T1000 (cell line): ENCODE results near the gene RRP36.
"Not testable (repeated sequence)": the region's sequence is repeated elsewhere in the genome, so short reads cannot be mapped to it uniquely, and the experiment has no call there.

Experiments used
- DNase-seq: peaks from one replicate; lab custom pipeline; 2025; ENCODE audit warnings: mixed read lengths; lab: John Stamatoyannopoulos, UW

The RRP36 gene

DNA sequence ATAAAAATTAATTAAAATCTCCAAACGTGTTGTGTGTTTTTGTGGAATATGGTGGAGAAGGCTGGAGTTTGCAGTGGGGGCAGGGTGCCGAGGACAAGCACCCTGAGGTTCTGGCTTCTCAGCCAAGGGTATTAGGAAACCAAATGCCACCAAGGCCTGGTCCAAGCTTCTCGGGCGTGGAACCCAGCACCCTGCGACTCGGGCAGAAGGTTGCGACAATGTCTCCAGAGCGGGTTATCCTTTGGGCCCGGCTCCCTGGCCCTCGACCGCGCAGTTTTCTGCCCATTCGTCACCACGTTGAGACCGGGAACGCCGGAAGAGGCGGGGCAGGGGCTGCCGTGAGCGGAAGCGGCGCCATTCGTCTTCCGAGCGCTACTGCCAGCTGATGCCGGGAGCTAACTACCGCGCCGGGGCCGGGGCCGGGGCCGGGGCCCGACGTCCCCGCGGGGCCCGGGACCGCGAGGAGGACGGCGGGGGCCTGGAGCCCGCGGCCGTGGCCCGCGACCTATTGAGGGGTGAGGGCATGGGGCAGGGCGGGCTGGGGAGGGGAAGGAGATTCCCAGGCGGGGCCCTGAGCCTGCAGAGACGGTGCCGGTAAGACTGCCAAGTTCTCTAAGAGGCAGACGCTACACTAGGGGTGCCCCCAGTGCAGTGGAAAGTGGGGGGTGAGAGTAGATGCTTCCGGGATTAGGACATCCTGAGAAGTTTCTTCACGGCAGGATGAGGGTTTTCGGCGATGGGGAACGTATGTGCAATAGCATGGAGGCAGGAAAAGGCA, at the start of gene RRP36:
RRP36 (plus strand) TSS at position 354 of the 778 bp plus-strand sequence; CDS start at position 386, 32 bp downstream.
- peak; percentile 42 for DNase-seq

GRCh38 chr6:42971746-42972327, 49.6 kb upstream of the RRP36 start:
- no peak for DNase-seq

DNA sequence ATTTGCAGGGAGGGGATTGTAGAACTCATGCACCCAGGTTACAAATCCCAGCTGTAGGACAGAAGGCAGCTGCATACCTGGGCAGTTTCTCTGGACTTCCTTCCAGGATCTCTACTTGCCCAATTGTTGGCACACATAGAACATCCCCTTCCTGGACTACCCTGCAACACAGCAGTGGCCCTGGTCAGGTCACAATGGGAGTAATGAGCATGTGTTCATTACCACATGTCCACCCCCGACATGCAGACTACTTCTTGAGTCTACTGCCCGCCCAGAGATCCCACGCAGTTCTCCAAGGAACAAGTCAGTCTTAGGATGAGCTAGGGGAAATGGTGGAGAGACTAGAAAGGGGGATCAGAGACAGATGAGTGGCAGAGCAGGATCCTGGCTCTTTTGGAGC, 47.5 kb upstream of the RRP36 start:
- DNase-seq: no peak

DNA sequence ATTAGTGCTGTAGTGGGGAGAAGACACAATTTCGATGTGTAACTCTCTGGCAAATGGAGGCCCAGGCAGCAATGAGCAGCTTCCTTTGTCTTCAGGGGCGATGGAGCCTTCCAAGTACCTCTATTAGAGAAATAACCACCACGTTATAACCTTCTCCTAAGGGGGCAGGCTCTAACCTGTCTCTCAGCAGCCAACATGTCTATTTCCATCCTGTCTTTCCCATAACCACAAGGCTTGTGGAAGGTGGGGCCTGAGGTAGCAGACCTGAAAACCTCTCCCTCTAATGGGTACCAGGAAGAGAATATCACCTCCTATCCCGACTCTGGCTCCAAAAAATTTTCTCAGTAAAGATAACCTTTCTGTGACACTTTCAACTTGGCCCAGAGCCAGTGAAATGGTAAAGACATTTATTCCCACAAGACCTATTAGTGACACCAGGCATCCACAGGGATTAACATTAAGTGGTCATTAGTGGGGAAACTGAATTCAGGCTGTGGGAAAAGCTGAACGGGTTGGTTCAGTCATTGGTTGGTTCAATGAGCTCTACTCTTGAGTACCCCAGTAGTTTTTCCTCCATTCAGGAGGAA, 46.4 kb upstream of the RRP36 start:
- no peak for DNase-seq

DNA sequence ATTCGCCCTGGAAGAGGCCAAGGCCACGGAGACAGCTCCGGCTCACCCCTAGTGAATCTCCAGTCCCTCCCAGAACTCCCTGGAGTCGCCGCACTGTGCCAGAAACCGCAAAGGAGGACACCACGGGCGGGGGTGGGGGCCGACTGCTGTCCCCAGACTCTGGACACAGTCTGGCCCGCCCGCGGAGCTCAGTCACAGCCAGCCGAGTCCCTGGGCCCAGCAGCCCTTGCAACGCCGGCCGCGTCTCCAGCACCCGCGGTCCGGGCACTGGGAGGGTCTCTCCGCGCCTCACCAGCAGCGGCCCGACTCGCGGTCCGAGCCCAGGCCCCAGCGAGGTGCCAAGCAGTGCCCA, 43.0 kb upstream of the RRP36 start:
- DNase-seq: peak; percentile 26

DNA sequence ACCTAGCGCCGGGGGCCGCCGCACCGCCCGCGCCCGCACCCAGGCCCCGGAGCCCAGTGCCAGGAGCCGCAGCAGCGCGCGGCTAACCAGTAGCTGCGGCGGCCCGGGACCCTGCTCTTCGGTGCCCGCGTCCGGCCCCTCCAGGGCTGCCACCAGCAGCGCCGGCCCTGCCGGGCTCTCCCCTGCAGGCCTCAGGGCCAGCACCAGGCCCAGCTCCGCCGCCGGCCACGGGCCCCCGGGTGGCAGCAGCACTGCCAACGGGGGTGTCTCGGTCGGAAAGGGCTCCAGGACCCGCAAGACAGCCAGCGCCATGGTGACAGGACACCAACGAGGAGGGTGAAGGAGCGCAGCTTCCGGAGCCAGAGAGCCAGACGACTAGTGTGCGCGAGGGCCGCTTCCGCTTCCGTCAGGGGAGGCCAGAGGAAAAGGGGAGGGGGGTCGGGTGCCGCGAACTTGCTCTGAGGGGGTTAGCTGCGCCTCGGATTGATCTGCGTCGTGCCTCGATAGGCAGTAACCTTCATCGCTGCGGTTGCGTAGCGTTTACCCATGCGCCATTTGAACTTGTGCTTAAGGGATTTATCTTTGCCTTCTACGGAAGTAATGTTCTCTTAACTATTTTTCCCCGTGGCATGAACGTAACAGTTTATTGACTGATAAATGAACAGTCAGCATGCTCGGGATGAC, 42.4 kb upstream of the RRP36 start, which contains the start of gene PEX6:
PEX6 (minus strand) TSS at position 343 of the 684 bp plus-strand sequence; CDS start at position 312, 31 bp downstream.
- peak; percentile 69 for DNase-seq

DNA sequence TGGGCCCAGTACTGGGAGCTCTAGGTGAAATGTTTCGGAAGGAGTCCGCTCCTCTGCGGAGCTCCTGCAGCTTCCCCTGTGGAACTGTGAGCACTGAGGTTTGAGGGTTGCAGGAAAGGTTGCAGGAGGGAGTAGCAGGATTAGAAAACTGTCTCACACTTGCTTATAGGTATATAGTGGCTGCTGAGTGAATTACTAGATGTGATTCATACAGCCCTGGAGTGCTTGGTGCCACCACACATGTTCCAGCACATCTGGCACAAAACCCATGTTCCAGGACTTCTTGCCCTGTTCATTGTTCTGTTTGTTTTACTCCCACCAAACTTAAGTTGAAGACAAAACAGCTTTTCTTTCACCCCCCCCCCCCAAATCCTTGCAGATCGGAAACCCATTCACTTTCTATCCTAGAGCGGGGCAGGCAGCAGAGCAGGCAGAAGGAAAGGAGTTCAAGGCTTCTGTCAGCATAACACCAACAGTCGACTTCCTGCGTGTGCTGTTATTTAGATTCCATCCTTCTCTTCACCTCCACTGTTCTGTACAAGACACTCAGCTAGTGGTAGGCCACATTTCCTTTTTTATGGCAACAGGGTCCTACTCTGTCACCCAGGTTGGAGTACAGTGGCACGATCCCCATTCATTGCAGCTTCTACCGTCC, 41.8 kb upstream of the RRP36 start:
- DNase-seq: no peak

DNA sequence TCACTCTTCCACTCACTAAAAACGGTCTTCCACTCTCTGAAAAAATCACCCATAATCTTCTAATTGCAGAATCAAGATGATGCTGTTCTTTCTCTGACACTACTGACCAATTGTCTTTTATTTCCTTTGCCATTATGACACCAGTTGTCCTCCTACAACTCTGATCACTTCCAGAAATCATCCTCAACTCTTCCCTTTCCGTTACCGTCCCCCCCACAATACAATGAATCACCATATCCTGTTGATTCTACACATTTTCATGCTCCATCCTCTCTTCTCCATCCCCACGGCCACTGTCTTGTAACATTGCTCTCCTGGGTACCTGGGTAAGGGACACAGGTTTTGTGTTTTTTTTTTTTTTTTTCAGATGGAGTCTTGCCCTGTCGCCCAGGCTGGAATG, 39.6 kb upstream of the RRP36 start:
- no peak for DNase-seq

DNA sequence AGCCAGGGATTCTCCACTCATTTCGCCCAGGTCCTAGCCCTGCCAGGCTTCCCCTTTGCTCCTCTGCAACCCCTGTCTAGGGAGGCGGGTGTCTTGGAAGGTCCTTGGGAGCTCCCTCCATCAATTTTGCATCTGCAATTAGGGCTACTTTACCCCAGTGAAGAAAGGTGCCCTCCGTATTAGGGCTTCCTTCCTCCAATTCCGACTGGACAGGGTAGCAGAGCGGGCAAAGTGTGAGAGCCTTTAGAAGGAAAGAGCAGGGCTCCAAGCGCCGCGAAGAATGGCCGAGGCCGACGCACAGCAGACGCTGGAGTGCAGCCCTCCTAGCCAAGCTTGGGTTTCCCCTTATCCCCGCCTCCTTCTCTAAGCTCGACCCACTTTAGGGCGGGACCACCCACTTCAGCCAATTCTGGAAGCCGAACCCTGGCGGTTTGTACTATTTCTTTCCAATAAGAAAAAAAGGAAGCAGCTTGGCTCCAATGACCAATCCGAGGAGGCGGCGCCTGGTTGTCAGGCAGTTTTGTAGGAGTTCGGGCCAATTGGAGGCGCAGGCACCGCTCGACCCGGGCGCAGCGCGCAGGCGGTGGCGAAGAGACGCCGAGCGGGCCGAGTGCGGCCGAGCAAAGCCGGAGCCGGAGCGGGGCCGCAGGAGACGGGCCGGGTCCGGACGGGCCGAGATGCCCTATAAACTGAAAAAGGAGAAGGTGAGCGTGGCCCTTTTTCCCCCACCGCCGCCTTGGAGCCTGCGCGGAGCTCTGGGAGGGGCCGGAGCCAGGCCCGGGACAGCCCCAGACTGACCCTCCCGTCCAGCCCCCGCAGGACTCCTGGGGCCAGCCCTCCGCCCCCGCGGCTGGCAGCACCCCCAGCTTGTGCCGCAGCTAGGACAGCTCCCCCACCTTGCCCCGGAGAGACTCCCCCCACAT, 37.2 kb upstream of the RRP36 start, which contains the start of gene PPP2R5D:
PPP2R5D (plus strand) TSS at position 570 of the 923 bp plus-strand sequence; CDS start at position 678, 108 bp downstream.
- peak; percentile 97 for DNase-seq

GRCh38 chr6:42984924-42985475, 36.4 kb upstream of the RRP36 start:
- no peak for DNase-seq

DNA sequence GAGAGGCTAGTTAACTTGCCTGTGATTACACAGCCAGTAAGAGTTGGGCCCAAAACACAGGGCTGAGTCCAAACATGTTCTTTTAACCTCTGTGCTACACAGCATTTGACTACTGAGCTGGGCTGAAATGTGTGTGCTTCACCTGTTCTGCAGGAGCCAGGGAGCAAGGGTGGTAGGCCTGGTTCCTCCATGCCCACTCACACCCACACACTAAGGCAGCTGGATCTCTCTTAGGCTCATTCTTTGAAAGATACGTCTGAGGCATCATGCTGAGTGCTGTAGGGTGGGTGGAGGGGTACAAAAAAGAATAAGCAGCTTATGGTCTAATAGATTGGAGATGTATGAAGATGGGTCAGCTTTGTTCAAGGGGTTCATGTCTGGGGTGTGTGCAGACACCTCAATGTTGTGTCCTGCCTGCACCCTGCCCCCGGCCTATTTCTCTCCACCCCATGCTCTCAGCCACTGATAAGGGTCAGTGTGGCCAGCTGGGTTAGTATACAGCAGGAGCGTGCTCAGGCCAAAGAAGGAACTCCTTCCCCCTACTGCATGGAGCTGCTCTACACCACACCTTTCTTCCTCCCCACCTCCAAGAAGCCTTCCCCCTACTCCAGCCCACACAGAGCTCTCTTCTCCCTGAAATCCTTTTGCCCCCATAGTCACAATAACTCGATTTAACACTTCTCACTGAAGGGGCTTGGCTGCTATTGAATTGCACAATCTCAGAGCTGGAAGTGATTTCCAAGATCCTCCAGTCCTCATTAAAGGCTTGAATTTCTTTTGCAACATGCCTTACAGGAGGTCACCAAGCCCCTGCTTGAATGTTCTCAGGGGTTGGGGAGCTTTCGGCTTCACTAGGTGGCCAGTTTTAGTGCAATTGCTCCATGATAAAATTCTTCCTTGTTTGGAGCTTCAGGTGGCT, 33.6 kb upstream of the RRP36 start:
- DNase-seq: no peak

GRCh38 chr6:42988486-42989020, 32.9 kb upstream of the RRP36 start:
- no peak for DNase-seq

DNA sequence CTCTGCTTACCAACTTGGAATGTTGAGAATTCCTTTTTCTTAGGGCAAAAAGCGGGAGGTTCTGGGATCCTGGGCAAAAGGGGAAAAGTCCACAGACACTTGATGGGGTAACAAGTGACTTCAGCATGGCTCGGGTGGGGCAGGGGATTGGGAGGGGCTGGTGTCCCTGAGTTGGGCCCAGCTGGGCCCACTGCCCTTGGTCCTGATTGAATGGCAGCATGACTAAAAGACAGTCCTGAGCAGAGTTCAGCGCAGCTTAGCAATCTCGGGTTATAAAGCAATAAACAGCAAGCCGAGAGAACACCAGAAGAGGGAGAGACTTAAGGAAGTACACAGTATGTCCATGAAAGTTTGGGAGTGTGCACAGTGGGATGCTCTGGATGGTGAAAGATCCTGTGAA, 31.5 kb upstream of the RRP36 start:
- no peak for DNase-seq

- no peak for DNase-seq
Observed at GRCh38 chr6:42993445-42993844, 28.0 kb upstream of the RRP36 start.

GRCh38 chr6:42996513-42996912, 24.9 kb upstream of the RRP36 start:
- no peak for DNase-seq

GRCh38 chr6:42998205-42998604, 23.2 kb upstream of the RRP36 start:
- not testable (repeated sequence) for DNase-seq

DNA sequence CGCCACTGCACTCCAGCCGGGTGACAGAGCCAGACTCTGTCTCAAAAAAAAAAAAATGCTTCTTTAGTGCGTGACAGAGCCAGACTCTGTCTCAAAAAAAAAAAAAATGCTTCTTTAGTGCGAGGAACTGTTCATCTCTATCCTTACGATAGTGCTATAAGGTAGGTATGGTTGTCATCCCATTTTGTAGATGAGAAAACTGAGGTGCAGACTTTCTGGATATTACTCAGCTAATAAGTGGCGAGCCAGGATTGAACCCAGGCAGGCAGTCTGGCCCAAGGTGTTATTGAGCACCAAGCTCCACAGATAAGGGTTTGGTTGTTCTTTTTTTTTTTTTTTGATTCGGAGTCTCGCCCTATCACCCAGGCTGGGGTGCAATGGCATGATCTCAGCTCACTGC, 19.6 kb upstream of the RRP36 start:
- no peak for DNase-seq

DNA sequence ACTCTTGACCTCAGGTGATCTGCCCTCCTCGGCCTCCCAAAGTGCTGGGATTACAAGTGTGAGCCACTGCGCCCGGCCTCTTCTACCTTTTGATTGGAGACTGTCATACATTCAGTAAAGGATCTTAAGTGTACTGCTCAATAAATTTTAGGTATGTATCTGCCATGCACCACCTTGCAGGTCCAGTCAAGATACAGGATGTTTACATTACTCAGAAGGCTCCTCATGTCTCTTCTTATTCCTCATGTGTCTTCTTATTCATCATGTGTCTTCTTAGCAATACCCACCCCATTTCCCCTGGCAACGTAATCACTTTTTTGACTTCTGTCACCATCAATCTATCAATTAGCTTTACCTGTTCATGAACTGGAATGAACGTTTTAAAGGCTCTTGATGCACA, 15.6 kb upstream of the RRP36 start:
- no peak for DNase-seq

- no peak for DNase-seq
Observed at GRCh38 chr6:43006251-43006650, 15.2 kb upstream of the RRP36 start.
